ENCODE results near the gene ANKRD63. TPM values are rescaled to one million over a fixed set of nuclear protein-coding genes. Genes with fewer than 3 reads are reported as not detected.
A peak's percentile ranks its signal among the peaks of the same experiment; 100 is the strongest.

ANKRD63 gene
- total and polyA plus RNA-seq, 2 of the 8 experiments (the other 6 are each of a cell fraction or from before 2014, with no cell fraction given): 0.18 to 0.26 TPM

DNA sequence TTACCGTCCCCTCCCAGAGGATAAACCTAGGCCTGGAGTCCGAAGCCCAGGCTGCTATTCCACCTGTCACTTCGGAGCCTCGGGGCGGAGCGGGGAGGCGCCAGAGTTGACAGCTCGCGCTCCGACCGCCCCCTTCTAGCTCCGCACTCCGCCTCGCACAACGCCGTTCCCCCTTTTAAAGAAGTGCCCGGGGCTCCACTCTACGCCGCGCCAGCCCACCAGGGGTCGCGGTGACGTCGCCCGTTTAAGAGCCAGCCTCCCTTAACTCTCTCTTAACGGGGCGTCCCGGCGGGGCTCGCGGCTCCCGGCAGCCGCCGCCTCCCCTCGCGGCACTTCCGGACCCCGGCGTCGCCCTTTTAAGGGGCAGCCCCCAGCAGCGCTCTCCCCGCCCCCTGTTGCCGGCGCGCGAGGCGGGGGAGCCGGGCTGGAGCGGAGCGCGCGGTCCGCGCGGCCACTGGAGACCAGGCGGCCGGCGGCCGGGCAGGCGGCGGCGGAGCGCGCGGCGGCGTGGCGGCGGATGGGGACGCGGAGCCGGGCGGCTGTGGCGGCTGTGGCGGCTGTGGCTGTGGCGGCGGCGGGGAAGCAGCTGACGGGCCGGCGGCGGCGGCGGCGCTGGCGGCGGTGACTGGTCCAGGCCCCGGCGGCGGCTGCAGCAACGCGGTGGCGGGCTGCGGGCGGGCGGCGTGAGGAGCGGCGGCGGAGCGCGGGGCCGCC lies 40.5 kb upstream of the ANKRD63 start, which contains the start of gene INAFM2 (continued):
- TF ChIP-seq E2F6 (IDR thresholded peaks at IDR 0.05) (peak; percentile 98), POLR2AphosphoS5 (IDR thresholded peaks at IDR 0.05; ENCODE audit: low read depth, low read length) (no peak), CHD1 (IDR thresholded peaks at IDR 0.05; ENCODE audit: low read depth, low read length) (no peak), BACH1 (IDR thresholded peaks at IDR 0.05; ENCODE audit: low read length) (no peak), JUND (IDR thresholded peaks at IDR 0.05; ENCODE audit: low read length) (peak; percentile 85), KDM1A (IDR thresholded peaks at IDR 0.05; ENCODE audit: borderline replicate concordance, low read length) (no peak), RAD21 (IDR thresholded peaks at IDR 0.05 in 1 of 2, conservative IDR thresholded peaks at IDR 0.05 in 1 of 2; ENCODE audit: low read depth in 2 of 2, low read length in 2 of 2) (peak in 1 of 2 experiments; percentile 20; a peak in 1 of 4 replicates), POU5F1 (IDR thresholded peaks at IDR 0.05; ENCODE audit: low read depth, low read length) (no peak), KDM4A (IDR thresholded peaks at IDR 0.05; ENCODE audit: low read depth, low read length, severe bottlenecking) (no peak), TCF12 (IDR thresholded peaks at IDR 0.05; ENCODE audit: low read depth, low read length) (0 out of 2 replicates have a peak, but pooled peaks have one; percentile 69), EGR1 (IDR thresholded peaks at IDR 0.05; ENCODE audit: borderline replicate concordance, low read depth, low read length) (peak; percentile 94), CREB1 (IDR thresholded peaks at IDR 0.05) (peak; percentile 58; the same call in 1 of the 2 replicates), HDAC6 (IDR thresholded peaks at IDR 0.05; ENCODE audit: low read depth, low read length) (no peak), SP2 (IDR thresholded peaks at IDR 0.05; ENCODE audit: low read length) (no peak), SUZ12 (IDR thresholded peaks at IDR 0.05; ENCODE audit: low read length) (no peak), CBX8 (IDR thresholded peaks at IDR 0.05; ENCODE audit: borderline replicate concordance, low read depth, low read length) (no peak), SIRT6 (IDR thresholded peaks at IDR 0.05; ENCODE audit: low read length) (no peak), CHD2 (IDR thresholded peaks at IDR 0.05; ENCODE audit: low read length) (0 out of 2 replicates have a peak, but pooled peaks have one; percentile 54)
- TF ChIP-seq, protein P1, sequence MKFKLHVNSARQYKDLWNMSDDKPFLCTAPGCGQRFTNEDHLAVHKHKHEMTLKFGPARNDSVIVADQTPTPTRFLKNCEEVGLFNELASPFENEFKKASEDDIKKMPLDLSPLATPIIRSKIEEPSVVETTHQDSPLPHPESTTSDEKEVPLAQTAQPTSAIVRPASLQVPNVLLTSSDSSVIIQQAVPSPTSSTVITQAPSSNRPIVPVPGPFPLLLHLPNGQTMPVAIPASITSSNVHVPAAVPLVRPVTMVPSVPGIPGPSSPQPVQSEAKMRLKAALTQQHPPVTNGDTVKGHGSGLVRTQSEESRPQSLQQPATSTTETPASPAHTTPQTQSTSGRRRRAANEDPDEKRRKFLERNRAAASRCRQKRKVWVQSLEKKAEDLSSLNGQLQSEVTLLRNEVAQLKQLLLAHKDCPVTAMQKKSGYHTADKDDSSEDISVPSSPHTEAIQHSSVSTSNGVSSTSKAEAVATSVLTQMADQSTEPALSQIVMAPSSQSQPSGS (IDR thresholded peaks at IDR 0.05; ENCODE audit: low read length): no peak

All from H1 (cell line).